Trophoblast cell (in vitro differentiated cells and primary cell): Measurements from ENCODE around the gene IFRD2.
A peak's percentile ranks its signal among the peaks of the same experiment; 100 is the strongest.

Experiments
- DNase-seq, 2 donors: peaks; one replicate each; pipeline ENCODE4 v3.0.0-alpha.2; 2016
- H2AFZ ChIP-seq: 2 replicates; pipeline ENCODE4 v1.6.1; 2013; ENCODE audit warnings: low read length, moderate library complexity, mild to moderate bottlenecking; ENCODE audit not compliant: insufficient read depth, poor library complexity
- H2AK5ac ChIP-seq: 2 replicates; pipeline ENCODE4 v1.6.1; 2013; ENCODE audit warnings: mild to moderate bottlenecking, low read length
- H2BK120ac ChIP-seq: 2 replicates; pipeline ENCODE4 v1.6.1; 2013; ENCODE audit warnings: low read length, mild to moderate bottlenecking, moderate library complexity; ENCODE audit not compliant: insufficient read depth, poor library complexity
- H2BK12ac ChIP-seq: 2 replicates; pipeline ENCODE4 v1.6.1; 2013; ENCODE audit warnings: mild to moderate bottlenecking, low read length, moderate library complexity
- H2BK5ac ChIP-seq: 2 replicates; pipeline ENCODE4 v1.6.1; 2013; ENCODE audit warnings: low read length, low read depth, moderate library complexity, mild to moderate bottlenecking; ENCODE audit not compliant: poor library complexity
- H3K14ac ChIP-seq: 2 replicates; pipeline ENCODE4 v1.6.1; 2013; ENCODE audit warnings: mild to moderate bottlenecking, low read length
- H3K18ac ChIP-seq: 2 replicates; pipeline ENCODE4 v1.6.1; 2013; ENCODE audit warnings: mild to moderate bottlenecking, low read length
- H3K23ac ChIP-seq: 2 replicates; pipeline ENCODE4 v1.6.1; 2013; ENCODE audit warnings: low read length
- H3K27ac ChIP-seq: 2 replicates; pipeline ENCODE4 v1.5.1; 2013; ENCODE audit warnings: low read depth, mild to moderate bottlenecking, inconsistent platforms, low read length, moderate library complexity
- H3K27me3 ChIP-seq: 2 replicates; pipeline ENCODE4 v1.6.1; 2013; ENCODE audit warnings: inconsistent platforms, mild to moderate bottlenecking, low read length, moderate library complexity; ENCODE audit not compliant: insufficient read depth
- H3K36me3 ChIP-seq, 2 experiments: 1 replicate in 1 of 2; 2 replicates in 1 of 2; pipeline ENCODE4 v1.6.1; 2013; ENCODE audit warnings: low read length in 2 of 2, mild to moderate bottlenecking in 2 of 2, moderate library complexity in 1 of 2; ENCODE audit not compliant: insufficient read depth in 2 of 2, control insufficient read depth in 1 of 2
- H3K4ac ChIP-seq: 2 replicates; pipeline ENCODE4 v1.6.1; 2013; ENCODE audit warnings: low read depth, mild to moderate bottlenecking, low read length, moderate library complexity
- H3K4me1 ChIP-seq, 2 experiments: 1 replicate in 1 of 2; 2 replicates in 1 of 2; pipeline ENCODE4 v1.6.1; 2013; ENCODE audit warnings: low read length in 2 of 2, mild to moderate bottlenecking in 2 of 2, moderate library complexity in 1 of 2; ENCODE audit not compliant: insufficient read depth in 2 of 2, control insufficient read depth in 1 of 2
- H3K4me2 ChIP-seq: 2 replicates; pipeline ENCODE4 v1.6.1; 2013; ENCODE audit warnings: inconsistent platforms, mild to moderate bottlenecking, low read length, moderate library complexity
- H3K4me3 ChIP-seq: 2 replicates; pipeline ENCODE4 v1.5.1; 2013; ENCODE audit warnings: mild to moderate bottlenecking, low read depth, low read length, inconsistent platforms
- H3K79me1 ChIP-seq: one replicate; pipeline ENCODE4 v1.6.1; 2013; ENCODE audit warnings: low read length
- H3K79me2 ChIP-seq: 2 replicates; pipeline ENCODE4 v1.6.1; 2013; ENCODE audit warnings: low read length, mild to moderate bottlenecking; ENCODE audit not compliant: control insufficient read depth, insufficient read depth, poor library complexity
- H3K9ac ChIP-seq: 2 replicates; pipeline ENCODE4 v1.6.1; 2013; ENCODE audit warnings: mild to moderate bottlenecking, low read length
- H3K9me3 ChIP-seq: 2 replicates; pipeline ENCODE4 v1.6.1; 2013; ENCODE audit warnings: low read depth, mild to moderate bottlenecking, control low read depth, inconsistent platforms, low read length; ENCODE audit not compliant: insufficient read depth
- H4K12ac ChIP-seq: 2 replicates; pipeline ENCODE4 v1.6.1; 2013; ENCODE audit warnings: low read depth, mild to moderate bottlenecking, low read length, moderate library complexity
- H4K8ac ChIP-seq: 2 replicates; pipeline ENCODE4 v1.6.1; 2013; ENCODE audit warnings: low read depth, mild to moderate bottlenecking, low read length, moderate library complexity
- H4K91ac ChIP-seq: one replicate; pipeline ENCODE4 v1.6.1; 2013; ENCODE audit warnings: low read depth, mild to moderate bottlenecking, low read length, moderate library complexity
- WGBS: extraction: QIAGEN DNeasy Blood & Tissue Kit; methylation state at CpG from one replicate; pipeline ENCODE4 v1.1.7; 2013; ENCODE audit warnings: missing lambda C conversion rate; ENCODE audit not compliant: insufficient read length, insufficient coverage; ENCODE audit errors: extremely low coverage; 5-methylcytosine and 5-hydroxymethylcytosine counted together

Gene IFRD2

DNA sequence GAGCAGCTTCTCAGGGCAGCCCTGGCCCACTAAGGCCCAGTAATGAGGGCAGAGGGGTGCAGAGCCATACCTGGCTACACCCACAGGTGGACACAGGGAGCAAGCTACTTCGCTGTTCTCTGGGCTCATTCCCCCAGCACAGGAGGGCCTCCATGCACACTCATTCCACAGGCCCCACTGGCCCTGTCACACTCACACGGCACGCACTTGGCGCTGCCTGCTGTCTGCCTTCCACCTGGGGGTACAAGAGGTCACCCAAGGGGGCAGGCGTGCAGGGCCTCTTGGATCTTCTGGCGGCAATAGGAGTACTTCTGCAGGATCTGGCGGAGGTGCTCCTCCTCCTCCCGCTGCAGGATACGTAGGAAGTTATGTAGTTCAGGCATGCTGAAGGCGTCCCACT, 38.1 kb upstream of the IFRD2 start:
- Histone ChIP-seq H2AFZ (no peak overlapping the region), H3K18ac (no peak overlapping the region), H4K91ac (no peak overlapping the region), H3K27ac (no peak overlapping the region), H3K79me2 (peaks cover 8% of the 10 kb centered on the region), H3K14ac (no peak overlapping the region), H3K4me3 (no peak overlapping the region), H3K27me3 (no peaks in the 10 kb centered on the region), H3K4me1 (peaks cover 2 to 6% of the 10 kb centered on the region in 2 experiments), H4K12ac (no peak overlapping the region), H2AK5ac (no peak overlapping the region), H3K9ac (no peak overlapping the region), H2BK120ac (no peak overlapping the region), H2BK5ac (no peak overlapping the region), H3K36me3 (peaks cover 49 to 55% of the 10 kb centered on the region in 2 experiments), H3K23ac (no peak overlapping the region), H3K4ac (no peak overlapping the region), H4K8ac (no peak overlapping the region), H2BK12ac (no peak overlapping the region), H3K79me1 (peaks cover 3% of the 10 kb centered on the region), H3K9me3 (no peaks in the 10 kb centered on the region), H3K4me2 (no peak overlapping the region)
- DNase-seq: no peak
- no CpG with 5 or more reads among the region's 10 CpGs for WGBS

GRCh38 chr3:50327943-50328691, 35.9 kb upstream of the IFRD2 start, which contains the start of gene TUSC2:
TSS of gene TUSC2 (minus strand) at chr3:50328223. CDS start at chr3:50328099, 124 bp downstream.
- Histone ChIP-seq H2BK5ac (peak within 1 kb of the TSS; percentile 4), H2AFZ (peak within 1 kb of the TSS; percentile 57), H3K9ac (peak within 1 kb of the TSS; percentile 94), H4K8ac (peak within 1 kb of the TSS; percentile 87), H3K4me2 (peak within 1 kb of the TSS; percentile 98), H3K14ac (peak within 1 kb of the TSS; percentile 43), H3K36me3 (peaks cover 47 to 50% of the 10 kb centered on the region in 2 experiments), H2BK12ac (no peak within 1 kb of the TSS), H3K23ac (no peak within 1 kb of the TSS), H4K12ac (peak within 1 kb of the TSS; percentile 88), H3K9me3 (peaks cover 1% of the 10 kb centered on the region), H3K4ac (peak within 1 kb of the TSS; percentile 90), H2AK5ac (peak within 1 kb of the TSS; percentile 73), H3K27ac (peak within 1 kb of the TSS; percentile 66), H3K4me3 (peak within 1 kb of the TSS; percentile 96), H3K27me3 (no peaks in the 10 kb centered on the region), H4K91ac (peak within 1 kb of the TSS; percentile 58), H3K18ac (peak within 1 kb of the TSS; percentile 56), H3K79me2 (peaks cover 4% of the 10 kb centered on the region), H3K4me1 (peaks cover 2 to 6% of the 10 kb centered on the region in 2 experiments), H2BK120ac (no peak within 1 kb of the TSS), H3K79me1 (peaks cover 3% of the 10 kb centered on the region)
- no CpG with 5 or more reads among the region's 55 CpGs for WGBS
- DNase-seq: peak; percentile 98 to 99

GRCh38 chr3:50327129-50327528, 34.9 kb upstream of the IFRD2 start:
- Histone ChIP-seq H3K9ac (no peak overlapping the region), H3K23ac (no peak overlapping the region), H2AK5ac (no peak overlapping the region), H3K4me1 (peaks cover 11 to 16% of the 10 kb centered on the region in 2 experiments), H3K4me2 (peak overlapping the region; percentile 98), H2BK120ac (no peak overlapping the region), H4K12ac (no peak overlapping the region), H2AFZ (no peak overlapping the region), H2BK12ac (no peak overlapping the region), H2BK5ac (no peak overlapping the region), H3K79me1 (peaks cover 7% of the 10 kb centered on the region), H3K14ac (no peak overlapping the region), H3K27ac (no peak overlapping the region), H3K4me3 (peak overlapping the region; percentile 96), H3K36me3 (peaks cover 43% of the 10 kb centered on the region in 2 experiments), H3K9me3 (peaks cover 1% of the 10 kb centered on the region), H3K18ac (no peak overlapping the region), H3K79me2 (peaks cover 7% of the 10 kb centered on the region), H3K27me3 (no peaks in the 10 kb centered on the region), H4K8ac (peak overlapping the region; percentile 6), H4K91ac (no peak overlapping the region), H3K4ac (peak overlapping the region; percentile 90)
- no peak for DNase-seq
- WGBS: no CpG with 5 or more reads among the region's 4 CpGs

DNA sequence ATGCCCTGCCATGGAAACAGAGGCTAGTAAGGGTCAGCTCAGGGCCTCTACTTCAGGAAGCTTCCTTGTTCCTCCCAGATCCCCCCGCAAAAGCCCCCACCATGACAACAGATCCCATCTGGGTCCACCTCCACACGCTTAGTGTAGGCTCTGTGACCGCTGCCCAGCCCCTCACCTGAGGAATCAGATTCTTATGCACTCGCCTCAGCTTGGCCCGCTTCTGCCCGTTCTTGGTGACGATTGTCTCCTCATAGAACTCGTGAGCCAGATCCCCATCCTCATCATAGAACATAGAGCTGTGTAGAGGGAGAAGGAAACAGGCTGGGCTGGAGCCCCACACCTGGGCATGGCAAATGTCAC, 33.9 kb upstream of the IFRD2 start:
- Histone ChIP-seq H2BK12ac (no peak overlapping the region), H3K9me3 (peaks cover 1% of the 10 kb centered on the region), H3K18ac (no peak overlapping the region)

More for the DNA sequence above, 33.9 kb upstream of the IFRD2 start:
- H3K27me3 ChIP-seq: no peaks in the 10 kb centered on the region
- H3K79me2 ChIP-seq: peaks cover 12% of the 10 kb centered on the region
- no peak overlapping the region for H2AK5ac ChIP-seq
- no peak overlapping the region for H2BK120ac ChIP-seq
- H3K9ac ChIP-seq: no peak overlapping the region
- no peak overlapping the region for H3K27ac ChIP-seq
- H3K4ac ChIP-seq: no peak overlapping the region
- no peak overlapping the region for H2AFZ ChIP-seq
- H4K8ac ChIP-seq: no peak overlapping the region
- WGBS: no CpG with 5 or more reads among the region's 8 CpGs
- no peak overlapping the region for H4K91ac ChIP-seq
- peaks cover 34% of the 10 kb centered on the region in 2 experiments for H3K36me3 ChIP-seq
- H3K4me1 ChIP-seq: peaks cover 14 to 18% of the 10 kb centered on the region in 2 experiments
- no peak overlapping the region for H3K4me3 ChIP-seq
- no peak overlapping the region for H4K12ac ChIP-seq
- no peak overlapping the region for H3K4me2 ChIP-seq
- no peak overlapping the region for H3K14ac ChIP-seq
- peaks cover 15% of the 10 kb centered on the region for H3K79me1 ChIP-seq
- no peak overlapping the region for H3K23ac ChIP-seq
- no peak overlapping the region for H2BK5ac ChIP-seq
- no peak for DNase-seq
